ENCODE data around the gene SYT14. TPM values are rescaled to one million over a fixed set of nuclear protein-coding genes. Genes with fewer than 3 reads are reported as not detected.

Gene SYT14
- total RNA-seq, 4 donors from 2014 or later, result 7.6 to 20.0 (median 15.1) TPM

GRCh38 chr1:210024282-210024681 is 86.3 kb downstream of the SYT14 start:
- intact Hi-C loops (cut with DNase I), result no loop called here
- 83 to 91% methylated on average over 2 of the region's 2 CpGs for WGBS, 2 donors

DNA sequence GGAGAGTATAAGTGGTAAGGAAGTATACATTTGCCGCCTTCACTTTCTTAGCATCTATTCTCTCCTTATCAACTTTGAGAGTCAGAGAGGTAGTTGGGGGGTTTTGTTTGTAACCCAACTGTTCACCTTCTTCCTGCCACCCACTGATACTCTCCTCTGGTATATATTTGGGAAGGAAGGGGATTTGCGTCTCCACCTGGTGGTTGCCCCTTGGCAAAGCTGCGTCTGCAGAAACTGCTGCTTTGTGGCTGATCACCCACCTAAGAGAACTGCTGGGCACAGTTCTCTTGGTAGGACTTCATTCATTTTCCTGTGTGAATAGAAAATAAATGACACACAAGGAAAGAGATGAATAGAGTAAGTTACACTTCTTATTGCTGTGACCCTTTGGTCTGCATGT is 87.0 kb downstream of the SYT14 start:
- no peaks in the 10 kb centered on the region for H3K27me3 ChIP-seq
- H3K4me1 ChIP-seq, result no peaks in the 10 kb centered on the region
- no peak overlapping the region for H3K4me3 ChIP-seq (replicated peaks in 1 of 3)
- WGBS, 2 donors, result 82% methylated on average over 3 of the region's 3 CpGs
- H3K36me3 ChIP-seq, result no peaks in the 10 kb centered on the region
- intact Hi-C loops (cut with DNase I), result no loop called here
- DNase-seq, result no peak
- TF ChIP-seq POLR2A (IDR thresholded peaks at IDR 0.05), result no peak
- TF ChIP-seq, protein P1, sequence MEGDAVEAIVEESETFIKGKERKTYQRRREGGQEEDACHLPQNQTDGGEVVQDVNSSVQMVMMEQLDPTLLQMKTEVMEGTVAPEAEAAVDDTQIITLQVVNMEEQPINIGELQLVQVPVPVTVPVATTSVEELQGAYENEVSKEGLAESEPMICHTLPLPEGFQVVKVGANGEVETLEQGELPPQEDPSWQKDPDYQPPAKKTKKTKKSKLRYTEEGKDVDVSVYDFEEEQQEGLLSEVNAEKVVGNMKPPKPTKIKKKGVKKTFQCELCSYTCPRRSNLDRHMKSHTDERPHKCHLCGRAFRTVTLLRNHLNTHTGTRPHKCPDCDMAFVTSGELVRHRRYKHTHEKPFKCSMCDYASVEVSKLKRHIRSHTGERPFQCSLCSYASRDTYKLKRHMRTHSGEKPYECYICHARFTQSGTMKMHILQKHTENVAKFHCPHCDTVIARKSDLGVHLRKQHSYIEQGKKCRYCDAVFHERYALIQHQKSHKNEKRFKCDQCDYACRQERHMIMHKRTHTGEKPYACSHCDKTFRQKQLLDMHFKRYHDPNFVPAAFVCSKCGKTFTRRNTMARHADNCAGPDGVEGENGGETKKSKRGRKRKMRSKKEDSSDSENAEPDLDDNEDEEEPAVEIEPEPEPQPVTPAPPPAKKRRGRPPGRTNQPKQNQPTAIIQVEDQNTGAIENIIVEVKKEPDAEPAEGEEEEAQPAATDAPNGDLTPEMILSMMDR (IDR thresholded peaks at IDR 0.05), result no peak
- no peak overlapping the region for H3K27ac ChIP-seq
- H3K9me3 ChIP-seq, result no peaks in the 10 kb centered on the region

More at GRCh38 chr1:210024282-210024681, 86.3 kb downstream of the SYT14 start:
- Histone ChIP-seq H3K4me3 (replicated peaks in 1 of 3) (no peak overlapping the region), H3K4me1 (no peaks in the 10 kb centered on the region), H3K36me3 (no peaks in the 10 kb centered on the region), H3K9me3 (no peaks in the 10 kb centered on the region), H3K27me3 (no peaks in the 10 kb centered on the region), H3K27ac (no peak overlapping the region)
- DNase-seq, result no peak
- TF ChIP-seq, protein P1 (IDR thresholded peaks at IDR 0.05), result no peak
- no peak for TF ChIP-seq POLR2A (IDR thresholded peaks at IDR 0.05)

DNA sequence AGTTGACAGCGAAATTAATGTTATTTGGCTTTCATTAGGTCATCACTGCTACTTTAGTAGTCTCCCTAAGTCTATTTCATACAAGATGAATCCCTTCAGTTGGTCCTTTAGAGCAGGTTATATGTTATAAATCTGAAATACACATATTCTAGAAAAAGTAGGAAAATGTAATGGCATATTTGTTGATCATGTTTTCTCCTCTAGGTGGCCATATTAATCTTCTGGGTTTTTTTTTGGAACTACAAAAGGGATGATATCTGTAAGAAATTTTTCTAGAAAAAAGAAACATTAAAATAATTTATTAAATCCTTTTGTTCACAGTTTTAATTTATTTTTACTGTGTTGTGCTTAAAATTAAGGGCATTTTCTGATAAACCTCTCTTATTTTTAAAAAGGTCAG is 87.9 kb downstream of the SYT14 start:
- H3K4me3 ChIP-seq (replicated peaks in 1 of 3), result no peak overlapping the region
- TF ChIP-seq POLR2A (IDR thresholded peaks at IDR 0.05), result no peak
- TF ChIP-seq, protein P1 (IDR thresholded peaks at IDR 0.05), result no peak
- H3K27me3 ChIP-seq, result no peaks in the 10 kb centered on the region
- H3K36me3 ChIP-seq, result no peaks in the 10 kb centered on the region
- no peak overlapping the region for H3K27ac ChIP-seq
- intact Hi-C loops (cut with DNase I), result no loop called here
- 92 to 96% methylated on average over 1 of the region's 1 CpG for WGBS, 2 donors
- H3K4me1 ChIP-seq, result no peaks in the 10 kb centered on the region
- no peak for DNase-seq
- no peaks in the 10 kb centered on the region for H3K9me3 ChIP-seq

- Histone ChIP-seq H3K36me3 (no peaks in the 10 kb centered on the region), H3K27ac (no peak overlapping the region), H3K4me3 (replicated peaks in 1 of 3) (no peak overlapping the region), H3K9me3 (no peaks in the 10 kb centered on the region), H3K4me1 (no peaks in the 10 kb centered on the region), H3K27me3 (no peaks in the 10 kb centered on the region)
- 95 to 98% methylated on average over 1 of the region's 1 CpG for WGBS, 2 donors
- TF ChIP-seq, protein P1 (IDR thresholded peaks at IDR 0.05), result no peak
- TF ChIP-seq POLR2A (IDR thresholded peaks at IDR 0.05), result no peak
- DNase-seq, result no peak
- intact Hi-C loops (cut with DNase I), result no loop called here
Measured at GRCh38 chr1:210027994-210028393, 90.0 kb downstream of the SYT14 start.

GRCh38 chr1:210031473-210031872 is 93.5 kb downstream of the SYT14 start:
- H3K27me3 ChIP-seq, result no peaks in the 10 kb centered on the region
- no peak overlapping the region for H3K4me3 ChIP-seq (replicated peaks in 1 of 3)
- no peak for TF ChIP-seq POLR2A (IDR thresholded peaks at IDR 0.05)
- TF ChIP-seq, protein P1 (IDR thresholded peaks at IDR 0.05), result no peak
- 83 to 87% methylated on average over 1 of the region's 1 CpG for WGBS, 2 donors
- no peaks in the 10 kb centered on the region for H3K36me3 ChIP-seq
- no peaks in the 10 kb centered on the region for H3K4me1 ChIP-seq
- no peak for DNase-seq
- no peaks in the 10 kb centered on the region for H3K9me3 ChIP-seq
- H3K27ac ChIP-seq, result no peak overlapping the region
- intact Hi-C loops (cut with DNase I), result no loop called here

Data from thyroid gland (tissue), 4 donors.